Measurements from ENCODE around the gene ST14.

- TF ChIP-seq POLR2AphosphoS5 (IDR thresholded peaks at IDR 0.05; ENCODE audit: low read depth, low read length): no peak
- no peak for TF ChIP-seq TAF1 (IDR thresholded peaks at IDR 0.05; ENCODE audit: borderline replicate concordance, insufficient read depth, low read length)
Observed at GRCh38 chr11:130203766-130204702, 44.5 kb downstream of the ST14 start.
